NCI-H2081 (cell line): ENCODE data around the gene FARSA.
A peak's percentile ranks its signal among the peaks of the same experiment; 100 is the strongest.
"Not testable (repeated sequence)": the region's sequence is repeated elsewhere in the genome, so short reads cannot be mapped to it uniquely, and the experiment has no call there.

ENCODE experiments used
- DNase-seq, 2 experiments: peaks; one replicate each; lab custom pipeline; 2025; lab: John Stamatoyannopoulos, UW

FARSA gene

GRCh38 chr19:12933287-12934072, at the start of gene FARSA:
FARSA (minus strand) TSS chr19:12933711; CDS start chr19:12933696, 15 bp downstream.
- DNase-seq, result peak; percentile 86 to 93

GRCh38 chr19:12983091-12983490, 49.6 kb upstream of the FARSA start:
- no peak for DNase-seq

GRCh38 chr19:12982648-12983047, 49.1 kb upstream of the FARSA start:
- no peak for DNase-seq

GRCh38 chr19:12979974-12980373, 46.5 kb upstream of the FARSA start:
- no peak for DNase-seq

- not testable (repeated sequence) for DNase-seq
These were observed 42.6 kb upstream of the FARSA start for GRCh38 chr19:12976109-12976508.

- no peak for DNase-seq
These were observed 41.8 kb upstream of the FARSA start for GRCh38 chr19:12975221-12975741.

GRCh38 chr19:12974301-12975220, 41.0 kb upstream of the FARSA start:
- no peak for DNase-seq

- DNase-seq, result no peak
These were observed 39.7 kb upstream of the FARSA start for GRCh38 chr19:12973236-12973635.

- DNase-seq, result no peak
These were observed 36.7 kb upstream of the FARSA start for GRCh38 chr19:12970070-12970820.

- DNase-seq, result no peak
These were observed 35.9 kb upstream of the FARSA start, which contains the start of gene DAND5 for GRCh38 chr19:12969292-12969988. DAND5 (plus strand) TSS chr19:12969576; CDS start chr19:12969661, 85 bp downstream.

- no peak for DNase-seq
These were observed 34.4 kb upstream of the FARSA start for GRCh38 chr19:12967907-12968306.

GRCh38 chr19:12965812-12966135, 32.3 kb upstream of the FARSA start:
- DNase-seq, result no peak

GRCh38 chr19:12965017-12965811, 31.7 kb upstream of the FARSA start:
- peak; percentile 76 to 85 for DNase-seq

GRCh38 chr19:12959481-12959880, 26.0 kb upstream of the FARSA start:
- DNase-seq, result no peak

- DNase-seq, result not testable (repeated sequence)
These were observed 24.0 kb upstream of the FARSA start for GRCh38 chr19:12957389-12957952.

- DNase-seq, result peak; percentile 75 to 82
These were observed 23.2 kb upstream of the FARSA start, which contains the start of gene GADD45GIP1 for GRCh38 chr19:12956446-12957388. GADD45GIP1 (minus strand) TSS chr19:12957223; CDS start chr19:12957212, 11 bp downstream.

- DNase-seq, result no peak
These were observed 22.5 kb upstream of the FARSA start for GRCh38 chr19:12955996-12956395.

GRCh38 chr19:12955575-12955974, 22.1 kb upstream of the FARSA start:
- not testable (repeated sequence) for DNase-seq

GRCh38 chr19:12954612-12954962, 21.1 kb upstream of the FARSA start:
- peak; percentile 26 to 47 for DNase-seq
